Ascending aorta (tissue), 2 donors: ENCODE results near the gene SLC24A3. TPM values are rescaled to one million over a fixed set of nuclear protein-coding genes. Genes with fewer than 3 reads are reported as not detected.

ENCODE experiments used
- DNase-seq, 2 donors: peaks; one replicate each; pipeline ENCODE4 v3.0.0-alpha.2; 2019; ENCODE audit warnings: low spot score in 2 of 2
- H3K27ac ChIP-seq, 2 donors: fragments of 200-600 bp; sonication (generic); one replicate each; pipeline ENCODE4 v1.5.1; 2016 to 2017; ENCODE audit warnings: mild to moderate bottlenecking in 1 of 2
- H3K27me3 ChIP-seq: fragments of 200-600 bp; sonication (generic); one replicate; pipeline ENCODE4 v1.5.1; 2017
- H3K36me3 ChIP-seq, 2 donors: fragments of 200-600 bp; sonication (generic); one replicate each; pipeline ENCODE4 v1.5.1; 2016
- H3K4me1 ChIP-seq, 2 donors: fragments of 200-600 bp; sonication (generic); one replicate each; pipeline ENCODE4 v1.5.1; 2016 to 2017; ENCODE audit warnings: mild to moderate bottlenecking in 1 of 2
- H3K4me3 ChIP-seq, 2 donors: fragments of 200-600 bp; sonication (generic); one replicate each; pipeline ENCODE4 v1.5.1; 2016 to 2017; ENCODE audit warnings: mild to moderate bottlenecking in 1 of 2
- H3K9me3 ChIP-seq, 2 donors: fragments of 200-600 bp; sonication (generic); one replicate each; pipeline ENCODE4 v1.5.1; 2016
- CTCF ChIP-seq, 3 experiments: fragments of 200-600 bp in 2 of 3; fragments of 450-650 bp in 1 of 3; sonication (generic) in 2 of 3; IDR thresholded peaks; one replicate each; pipeline ENCODE4 v1.5.1; 2016 to 2019; ENCODE audit warnings: antibody characterized with exemption in 3 of 3, mild to moderate bottlenecking in 1 of 3, moderate library complexity in 1 of 3
- intact Hi-C: fragments of 100-400 bp; cut with DNase I; formaldehyde crosslinking; loops from one replicate; pipeline ENCODE4 v1.15.1; 2023
- total RNA-seq: library from RNA; depleted of rRNA; stranded (reverse); fragments of >200 nt; gene quantifications from one replicate; pipeline ENCODE4 v1.1.0, GENCODE V29; 2016

SLC24A3 gene
- 12.9 TPM for total RNA-seq

GRCh38 chr20:19212469-19212815 is at the start of gene SLC24A3:
TSS of gene SLC24A3 (plus strand) at chr20:19212642.
- H3K27me3 ChIP-seq: no peaks in the 10 kb centered on the region
- H3K9me3 ChIP-seq: no peaks in the 10 kb centered on the region
- DNase-seq: no peak
- H3K4me3 ChIP-seq: peak within 1 kb of the TSS; percentile 68 to 90
- TF ChIP-seq CTCF (IDR thresholded peaks at IDR 0.05): no peak
- H3K36me3 ChIP-seq: no peaks in the 10 kb centered on the region
- H3K4me1 ChIP-seq: peaks cover 4 to 19% of the 10 kb centered on the region in 2 donors
- intact Hi-C loops: loop anchor here (2.0 kb wide), 1 partner anchor 284 kb away; no protein-coding TSS in a partner anchor
- peak within 1 kb of the TSS; percentile 58 to 70 for H3K27ac ChIP-seq

- Histone ChIP-seq H3K4me1 (no peaks in the 10 kb centered on the region), H3K9me3 (peaks cover 5 to 11% of the 10 kb centered on the region in 2 donors), H3K4me3 (no peak overlapping the region), H3K36me3 (no peaks in the 10 kb centered on the region), H3K27ac (no peak overlapping the region), H3K27me3 (no peaks in the 10 kb centered on the region)
- intact Hi-C loops: no loop called here
- TF ChIP-seq CTCF (IDR thresholded peaks at IDR 0.05): no peak
- no peak for DNase-seq
These were observed 42.3 kb upstream of the SLC24A3 start for GRCh38 chr20:19170148-19170547.

- no peak overlapping the region for H3K4me3 ChIP-seq
- intact Hi-C loops: no loop called here
These were observed 39.8 kb upstream of the SLC24A3 start for GRCh38 chr20:19172637-19173036.

GRCh38 chr20:19176470-19177052 is 35.9 kb upstream of the SLC24A3 start:
- no peak overlapping the region for H3K27ac ChIP-seq
- TF ChIP-seq CTCF (IDR thresholded peaks at IDR 0.05): no peak
- H3K36me3 ChIP-seq: no peaks in the 10 kb centered on the region
- DNase-seq: no peak
- H3K9me3 ChIP-seq: peaks cover 0 to 4% of the 10 kb centered on the region in 2 donors
- no peak overlapping the region for H3K4me3 ChIP-seq
- no peaks in the 10 kb centered on the region for H3K4me1 ChIP-seq
- no peaks in the 10 kb centered on the region for H3K27me3 ChIP-seq
- intact Hi-C loops: no loop called here

More at GRCh38 chr20:19172637-19173036, 39.8 kb upstream of the SLC24A3 start:
- no peak for TF ChIP-seq CTCF (IDR thresholded peaks at IDR 0.05)
- Histone ChIP-seq H3K4me1 (no peaks in the 10 kb centered on the region), H3K9me3 (peaks cover 0 to 7% of the 10 kb centered on the region in 2 donors), H3K27me3 (no peaks in the 10 kb centered on the region), H3K36me3 (no peaks in the 10 kb centered on the region), H3K27ac (no peak overlapping the region)
- DNase-seq: no peak

GRCh38 chr20:19181552-19181951 is 30.9 kb upstream of the SLC24A3 start:
- H3K9me3 ChIP-seq: no peaks in the 10 kb centered on the region
- no peak for DNase-seq
- TF ChIP-seq CTCF (IDR thresholded peaks at IDR 0.05): no peak
- no peaks in the 10 kb centered on the region for H3K36me3 ChIP-seq
- H3K27me3 ChIP-seq: no peaks in the 10 kb centered on the region
- H3K4me1 ChIP-seq: no peaks in the 10 kb centered on the region
- no peak overlapping the region for H3K4me3 ChIP-seq
- H3K27ac ChIP-seq: no peak overlapping the region
- intact Hi-C loops: no loop called here

- Histone ChIP-seq H3K4me1 (no peaks in the 10 kb centered on the region), H3K27me3 (no peaks in the 10 kb centered on the region), H3K36me3 (no peaks in the 10 kb centered on the region), H3K4me3 (no peak overlapping the region), H3K9me3 (no peaks in the 10 kb centered on the region), H3K27ac (no peak overlapping the region)
- no peak for TF ChIP-seq CTCF (IDR thresholded peaks at IDR 0.05)
- DNase-seq: no peak
- intact Hi-C loops: no loop called here
These were observed 27.4 kb upstream of the SLC24A3 start for GRCh38 chr20:19185083-19185482.
